GM23338 (cell line): ENCODE measurements around the gene CXADR. TPM values are rescaled to one million over a fixed set of nuclear protein-coding genes. Genes with fewer than 3 reads are reported as not detected.
A peak's percentile ranks its signal among the peaks of the same experiment; 100 is the strongest.

Experiments
- ATAC-seq: fragments of 200-7000 bp; cut with Tn5 transposase; 3 replicates; pipeline ENCODE4 v1.9.1; 2020
- DNase-seq: peaks from one replicate; pipeline ENCODE4 v3.0.0-alpha.2; 2015; ENCODE audit warnings: low spot score
- H2AFZ ChIP-seq: fragments of 200-600 bp; sonication (generic); 2 replicates; pipeline ENCODE4 v1.8.0; 2016; ENCODE audit warnings: antibody characterized with exemption, mild to moderate bottlenecking, moderate library complexity
- H3F3A ChIP-seq: fragments of 200-600 bp; sonication (generic); replicated peaks from 2 replicates; pipeline ENCODE4 v1.8.0; 2017; ENCODE audit warnings: antibody characterized with exemption, mixed run types, low read depth
- H3K27ac ChIP-seq: fragments of 200-600 bp; sonication (generic); 2 replicates; pipeline ENCODE4 v1.6.1; 2016; ENCODE audit warnings: low read depth
- H3K27me3 ChIP-seq: fragments of 200-600 bp; sonication (generic); 2 replicates; pipeline ENCODE4 v1.8.0; 2016; ENCODE audit warnings: mild to moderate bottlenecking, mixed run types, moderate library complexity; ENCODE audit not compliant: insufficient read depth
- H3K36me3 ChIP-seq: fragments of 200-600 bp; sonication (generic); 2 replicates; pipeline ENCODE4 v1.8.0; 2016; ENCODE audit warnings: mild to moderate bottlenecking; ENCODE audit not compliant: insufficient read depth
- H3K4me1 ChIP-seq: fragments of 200-600 bp; sonication (generic); 2 replicates; pipeline ENCODE4 v1.8.0; 2016; ENCODE audit warnings: mild to moderate bottlenecking, moderate library complexity; ENCODE audit not compliant: insufficient read depth
- H3K4me2 ChIP-seq: fragments of 200-600 bp; sonication (generic); 2 replicates; pipeline ENCODE4 v1.7.1; 2017; ENCODE audit warnings: mixed run types
- H3K4me3 ChIP-seq: fragments of 200-600 bp; sonication (generic); 2 replicates; pipeline ENCODE4 v1.6.1; 2016; ENCODE audit warnings: mixed run types
- H3K79me2 ChIP-seq: fragments of 200-600 bp; sonication (generic); replicated peaks from 2 replicates; pipeline ENCODE4 v1.8.0; 2017; ENCODE audit warnings: mild to moderate bottlenecking; ENCODE audit not compliant: insufficient read depth
- H3K9me2 ChIP-seq: fragments of 200-600 bp; sonication (generic); 2 replicates; pipeline ENCODE4 v1.8.0; 2017; ENCODE audit not compliant: insufficient read depth
- H4K20me1 ChIP-seq: fragments of 200-600 bp; sonication (generic); replicated peaks from 2 replicates; pipeline ENCODE4 v1.8.0; 2017; ENCODE audit warnings: mild to moderate bottlenecking; ENCODE audit not compliant: insufficient read depth
- H3K27ac Mint-ChIP-seq: 2 replicates; pipeline ENCODE4 v1.8.0; 2020; ENCODE audit warnings: inconsistent platforms, mild to moderate bottlenecking, moderate library complexity, mixed read lengths
- H3K27me3 Mint-ChIP-seq: 3 replicates; pipeline ENCODE4 v1.8.0; 2022; ENCODE audit warnings: low read depth, mild to moderate bottlenecking, moderate library complexity, mixed read lengths, inconsistent platforms; ENCODE audit not compliant: insufficient read depth, poor library complexity
- H3K36me3 Mint-ChIP-seq: 3 replicates; pipeline ENCODE4 v1.8.0; 2021; ENCODE audit warnings: low read depth, mild to moderate bottlenecking, inconsistent platforms, moderate library complexity, mixed read lengths
- H3K4me1 Mint-ChIP-seq: 3 replicates; pipeline ENCODE4 v1.8.0; 2020; ENCODE audit warnings: mild to moderate bottlenecking, inconsistent platforms, mixed read lengths
- H3K4me3 Mint-ChIP-seq: 3 replicates; pipeline ENCODE4 v1.8.0; 2021; ENCODE audit warnings: moderate library complexity, mild to moderate bottlenecking, inconsistent platforms, mixed read lengths
- H3K9me3 Mint-ChIP-seq: 3 replicates; pipeline ENCODE4 v1.8.0; 2020; ENCODE audit warnings: moderate library complexity, mild to moderate bottlenecking, inconsistent platforms, mixed read lengths
- JUNB ChIP-seq: IDR thresholded peaks from one replicate; pipeline ENCODE4 v1.6.1; 2016; ENCODE audit warnings: antibody characterized with exemption; ENCODE audit not compliant: unreplicated experiment
- NANOG ChIP-seq: IDR thresholded peaks from 2 replicates; pipeline ENCODE4 v1.6.1; 2016; ENCODE audit warnings: antibody characterized with exemption, borderline replicate concordance
- POLR2AphosphoS5 ChIP-seq: IDR thresholded peaks from 2 replicates; pipeline ENCODE4 v1.6.1; 2016; ENCODE audit warnings: antibody characterized with exemption, low read depth
- ZNF114 ChIP-seq: fragments of 250-450 bp; sonication (Bioruptor Pico); IDR thresholded peaks from 2 replicates; pipeline ENCODE4 v1.5.0; 2020; ENCODE audit warnings: mild to moderate bottlenecking, moderate library complexity
- polyA plus RNA-seq: library from polyadenylated mRNA; unstranded; fragments of >200 nt; fragmentation: Nextera tagmentation; extraction: Ambion mirVana; gene quantifications from 2 replicates; pipeline ENCODE4 v1.2.1, GENCODE V29; 2016
- total RNA-seq: library from RNA; depleted of rRNA; stranded (reverse); fragments of >200 nt; shearing (Covaris generic); gene quantifications from 2 replicates; pipeline ENCODE4 v1.2.3, GENCODE V29; 2014
- TF ChIP-seq, protein P1 (sequence below): fragments of 250-450 bp; sonication (Bioruptor Pico); IDR thresholded peaks from 2 replicates; pipeline ENCODE4 v1.5.0; 2020; ENCODE audit warnings: mild to moderate bottlenecking, moderate library complexity

CXADR gene
- total and polyA plus RNA-seq, 2 experiments from 2014 or later, result 126 to 207 TPM

DNA sequence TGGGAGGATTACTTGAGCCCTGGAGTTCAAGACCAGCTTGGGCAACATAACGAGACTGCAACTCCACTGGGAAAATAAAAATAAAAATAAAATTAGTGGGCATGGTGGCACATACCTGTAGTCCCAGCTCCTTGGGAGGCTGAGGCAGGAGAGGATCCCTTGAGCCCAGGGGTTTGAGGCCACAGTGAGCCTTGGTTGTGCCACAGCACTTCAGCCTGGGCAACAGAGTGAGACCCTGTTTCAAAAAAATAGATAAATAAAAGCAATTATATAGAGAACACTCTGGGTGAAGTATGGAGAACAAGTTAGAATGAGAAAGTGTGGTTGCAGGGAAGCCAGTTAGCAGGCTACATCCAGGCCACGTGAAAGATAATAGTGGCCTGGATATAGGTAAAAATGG is 25.7 kb downstream of the CXADR start:
- ATAC-seq, result no peak
- H3F3A ChIP-seq, result no peaks in the 10 kb centered on the region
- no peak for DNase-seq
- H2AFZ ChIP-seq, result no peak overlapping the region
- H3K36me3 ChIP-seq, result no peaks in the 10 kb centered on the region
- Mint-ChIP-seq H3K4me3 (no peak overlapping the region), H3K27me3 (peaks cover 6% of the 10 kb centered on the region), H3K27ac (no peak overlapping the region), H3K36me3 (peaks cover 44% of the 10 kb centered on the region), H3K9me3 (no peaks in the 10 kb centered on the region), H3K4me1 (peaks cover 57% of the 10 kb centered on the region)
- peaks cover 99% of the 10 kb centered on the region for H3K79me2 ChIP-seq
- peaks cover 82% of the 10 kb centered on the region for H4K20me1 ChIP-seq
- no peaks in the 10 kb centered on the region for H3K27me3 ChIP-seq
- H3K9me2 ChIP-seq, result no peaks in the 10 kb centered on the region
- TF ChIP-seq NANOG (no peak), ZNF114 (no peak)
- TF ChIP-seq, protein P1, sequence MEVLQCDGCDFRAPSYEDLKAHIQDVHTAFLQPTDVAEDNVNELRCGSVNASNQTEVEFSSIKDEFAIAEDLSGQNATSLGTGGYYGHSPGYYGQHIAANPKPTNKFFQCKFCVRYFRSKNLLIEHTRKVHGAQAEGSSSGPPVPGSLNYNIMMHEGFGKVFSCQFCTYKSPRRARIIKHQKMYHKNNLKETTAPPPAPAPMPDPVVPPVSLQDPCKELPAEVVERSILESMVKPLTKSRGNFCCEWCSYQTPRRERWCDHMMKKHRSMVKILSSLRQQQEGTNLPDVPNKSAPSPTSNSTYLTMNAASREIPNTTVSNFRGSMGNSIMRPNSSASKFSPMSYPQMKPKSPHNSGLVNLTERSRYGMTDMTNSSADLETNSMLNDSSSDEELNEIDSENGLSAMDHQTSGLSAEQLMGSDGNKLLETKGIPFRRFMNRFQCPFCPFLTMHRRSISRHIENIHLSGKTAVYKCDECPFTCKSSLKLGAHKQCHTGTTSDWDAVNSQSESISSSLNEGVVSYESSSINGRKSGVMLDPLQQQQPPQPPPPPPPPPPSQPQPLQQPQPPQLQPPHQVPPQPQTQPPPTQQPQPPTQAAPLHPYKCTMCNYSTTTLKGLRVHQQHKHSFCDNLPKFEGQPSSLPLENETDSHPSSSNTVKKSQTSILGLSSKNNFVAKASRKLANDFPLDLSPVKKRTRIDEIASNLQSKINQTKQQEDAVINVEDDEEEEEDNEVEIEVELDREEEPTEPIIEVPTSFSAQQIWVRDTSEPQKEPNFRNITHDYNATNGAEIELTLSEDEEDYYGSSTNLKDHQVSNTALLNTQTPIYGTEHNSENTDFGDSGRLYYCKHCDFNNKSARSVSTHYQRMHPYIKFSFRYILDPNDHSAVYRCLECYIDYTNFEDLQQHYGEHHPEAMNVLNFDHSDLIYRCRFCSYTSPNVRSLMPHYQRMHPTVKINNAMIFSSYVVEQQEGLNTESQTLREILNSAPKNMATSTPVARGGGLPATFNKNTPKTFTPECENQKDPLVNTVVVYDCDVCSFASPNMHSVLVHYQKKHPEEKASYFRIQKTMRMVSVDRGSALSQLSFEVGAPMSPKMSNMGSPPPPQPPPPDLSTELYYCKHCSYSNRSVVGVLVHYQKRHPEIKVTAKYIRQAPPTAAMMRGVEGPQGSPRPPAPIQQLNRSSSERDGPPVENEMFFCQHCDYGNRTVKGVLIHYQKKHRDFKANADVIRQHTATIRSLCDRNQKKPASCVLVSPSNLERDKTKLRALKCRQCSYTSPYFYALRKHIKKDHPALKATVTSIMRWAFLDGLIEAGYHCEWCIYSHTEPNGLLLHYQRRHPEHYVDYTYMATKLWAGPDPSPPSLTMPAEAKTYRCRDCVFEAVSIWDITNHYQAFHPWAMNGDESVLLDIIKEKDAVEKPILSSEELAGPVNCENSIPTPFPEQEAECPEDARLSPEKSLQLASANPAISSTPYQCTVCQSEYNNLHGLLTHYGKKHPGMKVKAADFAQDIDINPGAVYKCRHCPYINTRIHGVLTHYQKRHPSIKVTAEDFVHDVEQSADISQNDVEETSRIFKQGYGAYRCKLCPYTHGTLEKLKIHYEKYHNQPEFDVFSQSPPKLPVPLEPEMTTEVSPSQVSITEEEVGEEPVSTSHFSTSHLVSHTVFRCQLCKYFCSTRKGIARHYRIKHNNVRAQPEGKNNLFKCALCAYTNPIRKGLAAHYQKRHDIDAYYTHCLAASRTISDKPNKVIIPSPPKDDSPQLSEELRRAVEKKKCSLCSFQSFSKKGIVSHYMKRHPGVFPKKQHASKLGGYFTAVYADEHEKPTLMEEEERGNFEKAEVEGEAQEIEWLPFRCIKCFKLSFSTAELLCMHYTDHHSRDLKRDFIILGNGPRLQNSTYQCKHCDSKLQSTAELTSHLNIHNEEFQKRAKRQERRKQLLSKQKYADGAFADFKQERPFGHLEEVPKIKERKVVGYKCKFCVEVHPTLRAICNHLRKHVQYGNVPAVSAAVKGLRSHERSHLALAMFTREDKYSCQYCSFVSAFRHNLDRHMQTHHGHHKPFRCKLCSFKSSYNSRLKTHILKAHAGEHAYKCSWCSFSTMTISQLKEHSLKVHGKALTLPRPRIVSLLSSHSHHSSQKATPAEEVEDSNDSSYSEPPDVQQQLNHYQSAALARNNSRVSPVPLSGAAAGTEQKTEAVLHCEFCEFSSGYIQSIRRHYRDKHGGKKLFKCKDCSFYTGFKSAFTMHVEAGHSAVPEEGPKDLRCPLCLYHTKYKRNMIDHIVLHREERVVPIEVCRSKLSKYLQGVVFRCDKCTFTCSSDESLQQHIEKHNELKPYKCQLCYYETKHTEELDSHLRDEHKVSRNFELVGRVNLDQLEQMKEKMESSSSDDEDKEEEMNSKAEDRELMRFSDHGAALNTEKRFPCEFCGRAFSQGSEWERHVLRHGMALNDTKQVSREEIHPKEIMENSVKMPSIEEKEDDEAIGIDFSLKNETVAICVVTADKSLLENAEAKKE (CRISPR knock-in tag), result no peak
- H3K4me2 ChIP-seq, result no peak overlapping the region
- peaks cover 53% of the 10 kb centered on the region for H3K4me1 ChIP-seq
- no peak overlapping the region for H3K27ac ChIP-seq
- H3K4me3 ChIP-seq, result no peak overlapping the region

DNA sequence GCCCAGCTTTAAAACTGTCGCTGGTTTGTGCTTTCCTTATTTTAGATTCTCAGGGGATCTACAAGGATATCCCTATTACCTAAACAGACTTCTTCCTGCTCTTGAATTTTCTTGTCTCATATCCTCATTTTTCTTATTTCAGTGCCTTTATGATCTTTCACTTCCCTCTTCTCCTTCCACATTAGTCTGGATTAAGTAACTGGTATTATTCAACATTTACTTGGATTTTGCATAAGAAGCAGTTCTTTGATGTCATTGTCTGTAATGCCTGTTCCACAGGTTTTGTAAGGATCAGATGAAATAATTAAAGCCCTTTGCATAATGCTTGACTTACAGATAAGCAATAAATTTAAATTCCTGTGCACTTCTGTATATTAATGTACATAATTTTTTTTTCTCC is 26.5 kb downstream of the CXADR start:
- H3K27me3 Mint-ChIP-seq, result peaks cover 9% of the 10 kb centered on the region
- Histone ChIP-seq H3K9me2 (no peaks in the 10 kb centered on the region), H3F3A (no peaks in the 10 kb centered on the region), H3K4me1 (peaks cover 57% of the 10 kb centered on the region), H3K36me3 (no peaks in the 10 kb centered on the region), H3K27me3 (no peaks in the 10 kb centered on the region), H3K4me3 (no peak overlapping the region), H3K27ac (no peak overlapping the region), H2AFZ (no peak overlapping the region), H3K79me2 (peaks cover 100% of the 10 kb centered on the region), H3K4me2 (0 out of 2 replicates have a peak overlapping the region, but pooled peaks have one; percentile 11), H4K20me1 (peaks cover 83% of the 10 kb centered on the region)
- H3K9me3 Mint-ChIP-seq, result no peaks in the 10 kb centered on the region
- DNase-seq, result no peak
- no peak for ATAC-seq
- peaks cover 61% of the 10 kb centered on the region for H3K4me1 Mint-ChIP-seq
- H3K4me3 Mint-ChIP-seq, result no peak overlapping the region
- no peak overlapping the region for H3K27ac Mint-ChIP-seq
- peaks cover 44% of the 10 kb centered on the region for H3K36me3 Mint-ChIP-seq
- TF ChIP-seq, protein P1 (CRISPR knock-in tag), result no peak
- TF ChIP-seq JUNB (no peak), POLR2AphosphoS5 (no peak)
